ENCODE data around the gene IL21R. TPM values are rescaled to one million over a fixed set of nuclear protein-coding genes. Genes with fewer than 3 reads are reported as not detected.

The IL21R gene
- total and polyA plus RNA-seq, 2 donors (not counting 3 experiments of a cell fraction or from before 2014, with no cell fraction given), result 0.03 TPM; not detected in 1

GRCh38 chr16:27389272-27389961 lies 12.6 kb upstream of the IL21R start:
- H3K9me1 ChIP-seq (replicated peaks; ENCODE audit: control insufficient read depth, extremely low read depth, insufficient read depth, low read length), result no peaks in the 10 kb centered on the region

More at GRCh38 chr16:27389272-27389961, 12.6 kb upstream of the IL21R start:
- no peaks in the 10 kb centered on the region for H3K79me2 ChIP-seq (ENCODE audit: control insufficient read depth, insufficient read depth, low read length)
- FAIRE-seq (no peak), DNase-seq (ENCODE audit: low read depth, low spot score) (no peak)
- BruUV-seq (replicated peaks), result no TSS peak
- intact Hi-C loops (cut with micrococcal nuclease) (no loop called here), dilution Hi-C loops (cut with MboI; ENCODE audit: extremely low pct_ligation_motif_present, low sequenced_read_pairs) (no loop called here)
- H3K9ac ChIP-seq (replicated peaks; ENCODE audit: extremely low read depth, insufficient read depth, low read length), result no peak overlapping the region
- no peak overlapping the region for H3K4me2 ChIP-seq (ENCODE audit: insufficient read depth, low read length)
- no peaks in the 10 kb centered on the region for H3K9me3 ChIP-seq (replicated peaks; ENCODE audit: control insufficient read depth, insufficient read depth, low read length)
- no peak overlapping the region for H2AFZ ChIP-seq (ENCODE audit: low read depth, low read length)
- ChIA-PET CTCF (no interaction called here), POLR2A (no interaction called here)
- H4K20me1 ChIP-seq (replicated peaks; ENCODE audit: control insufficient read depth, extremely low read depth, insufficient read depth, low read length), result no peaks in the 10 kb centered on the region
- no peaks in the 10 kb centered on the region for H3K36me3 ChIP-seq (ENCODE audit: control insufficient read depth in 2 of 2, extremely low read depth in 1 of 2, insufficient read depth in 2 of 2, low read length in 2 of 2)
- H3K4me1 ChIP-seq (ENCODE audit: control insufficient read depth, extremely low read depth, insufficient read depth, low read length), result no peaks in the 10 kb centered on the region
- peaks cover 13 to 19% of the 10 kb centered on the region in 2 experiments for H3K27me3 ChIP-seq (ENCODE audit: control insufficient read depth in 2 of 2, insufficient read depth in 2 of 2, low read length in 2 of 2)
- H3K27ac ChIP-seq (ENCODE audit: insufficient read depth, low read depth, low read length), result no peak overlapping the region
- TF ChIP-seq EZH2 (IDR thresholded peaks at IDR 0.05; ENCODE audit: borderline replicate concordance, low read depth, low read length, severe bottlenecking), result no peak
- TF ChIP-seq MAX (IDR thresholded peaks at IDR 0.05; ENCODE audit: insufficient read depth, insufficient read length), result no peak
- no peak for TF ChIP-seq CTCF (IDR thresholded peaks at IDR 0.05; ENCODE audit: extremely low read depth in 1 of 2, insufficient read depth in 1 of 2, low read depth in 1 of 2, low read length in 2 of 2)
- H3K4me3 ChIP-seq (replicated peaks in 1 of 3; ENCODE audit: insufficient read depth in 1 of 3, low read depth in 1 of 3, low read length in 3 of 3), result no peak overlapping the region
